H9 (cell line): Measurements from ENCODE around the gene SCGB1C1. TPM values are rescaled to one million over a fixed set of nuclear protein-coding genes. Genes with fewer than 3 reads are reported as not detected.

ENCODE experiments used
- DNase-seq: peaks from one replicate; pipeline ENCODE4 v3.0.0-alpha.2; 2017
- H2AFZ ChIP-seq: one replicate; pipeline ENCODE4 v1.6.1; 2013; ENCODE audit warnings: mild to moderate bottlenecking, low read length, control low read depth, moderate library complexity
- H2AK5ac ChIP-seq: 2 replicates; pipeline ENCODE4 v1.6.1; 2013; ENCODE audit warnings: low read length, control low read depth, mixed read lengths; ENCODE audit not compliant: insufficient read length
- H2BK120ac ChIP-seq: one replicate; pipeline ENCODE4 v1.6.1; 2013; ENCODE audit warnings: low read depth, mild to moderate bottlenecking, low read length, control low read depth, inconsistent platforms; ENCODE audit not compliant: poor library complexity, severe bottlenecking
- H2BK12ac ChIP-seq: 2 replicates; pipeline ENCODE4 v1.6.1; 2013; ENCODE audit warnings: low read length, control low read depth, mixed read lengths, low read depth; ENCODE audit not compliant: insufficient read length
- H2BK15ac ChIP-seq: 2 replicates; pipeline ENCODE4 v1.6.1; 2013; ENCODE audit warnings: low read depth, low read length, control low read depth
- H2BK20ac ChIP-seq: one replicate; pipeline ENCODE4 v1.6.1; 2013; ENCODE audit warnings: low read depth, mild to moderate bottlenecking, low read length, control low read depth, inconsistent platforms; ENCODE audit not compliant: poor library complexity, severe bottlenecking
- H2BK5ac ChIP-seq: 2 replicates; pipeline ENCODE4 v1.6.1; 2013; ENCODE audit warnings: low read length, control low read depth, mixed read lengths; ENCODE audit not compliant: insufficient read length
- H3K14ac ChIP-seq: 2 replicates; pipeline ENCODE4 v1.6.1; 2013; ENCODE audit warnings: low read length, control low read depth; ENCODE audit not compliant: insufficient read depth
- H3K18ac ChIP-seq: 2 replicates; pipeline ENCODE4 v1.6.1; 2013; ENCODE audit warnings: low read depth, mild to moderate bottlenecking, mixed read lengths, low read length, control low read depth; ENCODE audit not compliant: insufficient read length
- H3K23ac ChIP-seq: 2 replicates; pipeline ENCODE4 v1.6.1; 2013; ENCODE audit warnings: low read length, control low read depth, mixed read lengths, low read depth; ENCODE audit not compliant: insufficient read length
- H3K23me2 ChIP-seq: 2 replicates; pipeline ENCODE4 v1.6.1; 2013; ENCODE audit warnings: low read depth, mild to moderate bottlenecking, mixed read lengths, low read length, control low read depth; ENCODE audit not compliant: insufficient read length, poor library complexity, severe bottlenecking
- H3K27ac ChIP-seq: 2 replicates; pipeline ENCODE4 v1.5.1; 2013; ENCODE audit warnings: low read length, control low read depth, mixed read lengths, low read depth; ENCODE audit not compliant: insufficient read length
- H3K27me3 ChIP-seq: 2 replicates; pipeline ENCODE4 v1.6.1; 2013; ENCODE audit warnings: low read length, control low read depth, inconsistent platforms; ENCODE audit not compliant: insufficient read depth
- H3K4ac ChIP-seq: 2 replicates; pipeline ENCODE4 v1.6.1; 2013; ENCODE audit warnings: low read depth, mild to moderate bottlenecking, control low read depth, inconsistent platforms, low read length, moderate library complexity
- H3K4me1 ChIP-seq: 2 replicates; pipeline ENCODE4 v1.6.1; 2013; ENCODE audit warnings: low read length, control low read depth, inconsistent platforms; ENCODE audit not compliant: insufficient read depth
- H3K4me2 ChIP-seq: 2 replicates; pipeline ENCODE4 v1.6.1; 2013; ENCODE audit warnings: low read length, control low read depth, mixed read lengths; ENCODE audit not compliant: insufficient read length, insufficient read depth
- H3K56ac ChIP-seq: 2 replicates; pipeline ENCODE4 v1.6.1; 2013; ENCODE audit warnings: low read depth, mild to moderate bottlenecking, mixed read lengths, low read length, control low read depth; ENCODE audit not compliant: insufficient read length
- H3K79me1 ChIP-seq: 2 replicates; pipeline ENCODE4 v1.6.1; 2013; ENCODE audit warnings: low read depth, mild to moderate bottlenecking, moderate library complexity, low read length, control low read depth, inconsistent platforms; ENCODE audit not compliant: insufficient read depth, poor library complexity, severe bottlenecking
- H3K79me2 ChIP-seq: 2 replicates; pipeline ENCODE4 v1.6.1; 2013; ENCODE audit warnings: low read length, control low read depth, inconsistent platforms; ENCODE audit not compliant: insufficient read depth
- H3K9ac ChIP-seq: 2 replicates; pipeline ENCODE4 v1.6.1; 2013; ENCODE audit warnings: low read length, control low read depth, mixed read lengths; ENCODE audit not compliant: insufficient read length; ENCODE audit errors: extremely low read depth
- H3K9me3 ChIP-seq: one replicate; pipeline ENCODE4 v1.6.1; 2013; ENCODE audit warnings: low read depth, low read length, inconsistent platforms; ENCODE audit not compliant: control insufficient read depth
- H3T11ph ChIP-seq: one replicate; pipeline ENCODE4 v1.6.1; 2013; ENCODE audit warnings: mild to moderate bottlenecking, low read length, control low read depth, inconsistent platforms
- H4K20me1 ChIP-seq: one replicate; pipeline ENCODE4 v1.6.1; 2013; ENCODE audit not compliant: control insufficient read depth, insufficient read length, insufficient read depth
- H4K5ac ChIP-seq: 2 replicates; pipeline ENCODE4 v1.6.1; 2013; ENCODE audit warnings: low read depth, mild to moderate bottlenecking, mixed read lengths, low read length, control low read depth; ENCODE audit not compliant: insufficient read length
- H4K8ac ChIP-seq: replicated peaks from 2 replicates; pipeline ENCODE4 v1.6.1; 2013; ENCODE audit warnings: low read length, control low read depth, mixed read lengths, low read depth; ENCODE audit not compliant: insufficient read length
- H4K91ac ChIP-seq: 2 replicates; pipeline ENCODE4 v1.6.1; 2013; ENCODE audit warnings: low read depth, mild to moderate bottlenecking, moderate library complexity, mixed read lengths, low read length, control low read depth; ENCODE audit not compliant: insufficient read length
- H3K27ac Mint-ChIP-seq, 3 experiments: 2 replicates in 2 of 3; 3 replicates in 1 of 3; pipeline ENCODE4 v1.8.0; 2020 to 2021; ENCODE audit warnings: mixed read lengths in 3 of 3, mild to moderate bottlenecking in 1 of 3, moderate library complexity in 1 of 3
- H3K27me3 Mint-ChIP-seq: 2 replicates; pipeline ENCODE4 v1.8.0; 2021; ENCODE audit warnings: low read depth, mild to moderate bottlenecking, moderate library complexity, mixed read lengths
- H3K36me3 Mint-ChIP-seq, 3 experiments: 2 replicates in 2 of 3; 3 replicates in 1 of 3; pipeline ENCODE4 v1.8.0; 2020 to 2021; ENCODE audit warnings: low read depth in 3 of 3, mixed read lengths in 3 of 3; ENCODE audit not compliant: insufficient read depth in 1 of 3
- H3K4me1 Mint-ChIP-seq, 2 experiments: 2 replicates each; pipeline ENCODE4 v1.8.0; 2020; ENCODE audit warnings: mixed read lengths in 2 of 2
- H3K4me3 Mint-ChIP-seq, 2 experiments: 2 replicates in 1 of 2; 3 replicates in 1 of 2; pipeline ENCODE4 v1.8.0; 2020 to 2021; ENCODE audit warnings: mild to moderate bottlenecking in 2 of 2, mixed read lengths in 2 of 2, moderate library complexity in 1 of 2
- H3K9me3 Mint-ChIP-seq, 2 experiments: 2 replicates in 1 of 2; 3 replicates in 1 of 2; pipeline ENCODE4 v1.8.0; 2020; ENCODE audit warnings: mild to moderate bottlenecking in 2 of 2, mixed read lengths in 2 of 2, moderate library complexity in 1 of 2
- WGBS: extraction: QIAGEN DNeasy Blood & Tissue Kit; methylation state at CpG from one replicate; pipeline ENCODE4 v1.1.7; 2013; ENCODE audit warnings: missing lambda C conversion rate, low lambda C conversion rate, mixed read lengths; ENCODE audit not compliant: insufficient read length; ENCODE audit errors: extremely low coverage; 5-methylcytosine and 5-hydroxymethylcytosine counted together
- total RNA-seq: library from RNA; stranded (reverse); gene quantifications from 2 replicates; pipeline ENCODE4 v1.2.1, GENCODE V29; 2021
- TF ChIP-seq, protein P1 (sequence below): fragments of 200-600 bp; sonication (generic); conservative IDR thresholded peaks from 3 replicates; pipeline ENCODE4 v1.8.0; 2021; ENCODE audit warnings: antibody characterized with exemption, mild to moderate bottlenecking

Gene SCGB1C1
- total RNA-seq, 1 experiment from 2014 or later = not detected

- Histone ChIP-seq H3K9ac (peak overlapping the region; percentile 71), H3K14ac (peak overlapping the region; percentile 42; the same call in 1 of the 2 replicates), H3K18ac (peak overlapping the region; percentile 34), H3K4me2 (peak overlapping the region; percentile 81), H4K20me1 (no peaks in the 10 kb centered on the region), H3K27me3 (no peaks in the 10 kb centered on the region), H3K4me1 (no peaks in the 10 kb centered on the region; the same call in 1 of the 2 replicates), H3T11ph (no peak overlapping the region), H2BK12ac (no peak overlapping the region), H3K23ac (no peak overlapping the region), H4K5ac (peak overlapping the region; percentile 30), H3K9me3 (no peaks in the 10 kb centered on the region), H3K4ac (no peak overlapping the region; the same call in 1 of the 2 replicates), H3K27ac (peak overlapping the region; percentile 65), H2BK20ac (no peak overlapping the region), H2AK5ac (no peak overlapping the region), H3K56ac (no peak overlapping the region), H2BK5ac (no peak overlapping the region), H4K8ac (no peak overlapping the region), H2AFZ (no peak overlapping the region), H4K91ac (no peak overlapping the region), H3K23me2 (peaks cover 21% of the 10 kb centered on the region), H3K79me1 (peaks cover 5% of the 10 kb centered on the region), H3K79me2 (no peaks in the 10 kb centered on the region; the same call in 1 of the 2 replicates), H2BK120ac (peak overlapping the region; percentile 71), H2BK15ac (no peak overlapping the region)
- H3K9me3 Mint-ChIP-seq = no peaks in the 10 kb centered on the region
- peaks cover 5 to 17% of the 10 kb centered on the region in 2 experiments for H3K4me1 Mint-ChIP-seq
- H3K4me3 Mint-ChIP-seq = peak overlapping the region; percentile 93 to 97
- peaks cover 31 to 66% (median 56%) of the 10 kb centered on the region in 3 experiments for H3K36me3 Mint-ChIP-seq
- no CpG with 5 or more reads among the region's 57 CpGs for WGBS
- no peaks in the 10 kb centered on the region for H3K27me3 Mint-ChIP-seq
- H3K27ac Mint-ChIP-seq = peak overlapping the region; percentile 97 to 100 (median 98)
- peak; percentile 70 for DNase-seq
- TF ChIP-seq, protein P1, sequence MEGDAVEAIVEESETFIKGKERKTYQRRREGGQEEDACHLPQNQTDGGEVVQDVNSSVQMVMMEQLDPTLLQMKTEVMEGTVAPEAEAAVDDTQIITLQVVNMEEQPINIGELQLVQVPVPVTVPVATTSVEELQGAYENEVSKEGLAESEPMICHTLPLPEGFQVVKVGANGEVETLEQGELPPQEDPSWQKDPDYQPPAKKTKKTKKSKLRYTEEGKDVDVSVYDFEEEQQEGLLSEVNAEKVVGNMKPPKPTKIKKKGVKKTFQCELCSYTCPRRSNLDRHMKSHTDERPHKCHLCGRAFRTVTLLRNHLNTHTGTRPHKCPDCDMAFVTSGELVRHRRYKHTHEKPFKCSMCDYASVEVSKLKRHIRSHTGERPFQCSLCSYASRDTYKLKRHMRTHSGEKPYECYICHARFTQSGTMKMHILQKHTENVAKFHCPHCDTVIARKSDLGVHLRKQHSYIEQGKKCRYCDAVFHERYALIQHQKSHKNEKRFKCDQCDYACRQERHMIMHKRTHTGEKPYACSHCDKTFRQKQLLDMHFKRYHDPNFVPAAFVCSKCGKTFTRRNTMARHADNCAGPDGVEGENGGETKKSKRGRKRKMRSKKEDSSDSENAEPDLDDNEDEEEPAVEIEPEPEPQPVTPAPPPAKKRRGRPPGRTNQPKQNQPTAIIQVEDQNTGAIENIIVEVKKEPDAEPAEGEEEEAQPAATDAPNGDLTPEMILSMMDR = no peak
Observed at GRCh38 chr11:208181-208916, 15.5 kb downstream of the SCGB1C1 start.
